Colonic mucosa (tissue), 4 donors: ENCODE measurements around the gene KRTAP5-3. TPM values are rescaled to one million over a fixed set of nuclear protein-coding genes. Genes with fewer than 3 reads are reported as not detected.

Experiments used
- DNase-seq: peaks from one replicate; pipeline ENCODE4 v3.0.0-alpha.2; 2020
- H3K27ac ChIP-seq: fragments of 200-600 bp; one replicate; pipeline ENCODE4 v1.8.0; 2021
- H3K27me3 ChIP-seq: fragments of 200-600 bp; one replicate; pipeline ENCODE4 v1.8.0; 2021
- H3K36me3 ChIP-seq: fragments of 200-600 bp; one replicate; pipeline ENCODE4 v1.8.0; 2021
- H3K4me1 ChIP-seq: fragments of 200-600 bp; one replicate; pipeline ENCODE4 v1.8.0; 2021; ENCODE audit warnings: mild to moderate bottlenecking
- H3K4me3 ChIP-seq: fragments of 200-600 bp; one replicate; pipeline ENCODE4 v1.8.0; 2021
- H3K9ac ChIP-seq, 2 donors: one replicate each; pipeline ENCODE4 v1.7.0; 2013; ENCODE audit warnings: control low read depth in 2 of 2, low read depth in 2 of 2, low read length in 2 of 2
- H3K9me3 ChIP-seq: fragments of 200-600 bp; one replicate; pipeline ENCODE4 v1.8.0; 2021
- intact Hi-C: fragments of 100-400 bp; cut with DNase I; formaldehyde crosslinking; loops from one replicate; pipeline ENCODE4 v1.14.1; 2022
- total RNA-seq, 2 donors: library from RNA; stranded (reverse); fragmentation: NEBNext Ultra II Directional in 1 of 2; extraction: Animal tissue kit (Norgen Biotek cat#: 25700) in 1 of 2; gene quantifications; one replicate each; pipeline ENCODE4 v1.2.1, GENCODE V29; 2021
- TF ChIP-seq, protein P1 (sequence below): fragments of 200-600 bp; IDR thresholded peaks from one replicate; pipeline ENCODE4 v1.8.0; 2022; ENCODE audit warnings: antibody characterized with exemption, mild to moderate bottlenecking
- donor health status: healthy.
- donor health status: DM: no; HTN: no; CAD: no.
- donor health status: DM: no; HTN: no; CAD: no.

KRTAP5-3 gene
- total RNA-seq, 2 donors from 2014 or later = not detected

DNA sequence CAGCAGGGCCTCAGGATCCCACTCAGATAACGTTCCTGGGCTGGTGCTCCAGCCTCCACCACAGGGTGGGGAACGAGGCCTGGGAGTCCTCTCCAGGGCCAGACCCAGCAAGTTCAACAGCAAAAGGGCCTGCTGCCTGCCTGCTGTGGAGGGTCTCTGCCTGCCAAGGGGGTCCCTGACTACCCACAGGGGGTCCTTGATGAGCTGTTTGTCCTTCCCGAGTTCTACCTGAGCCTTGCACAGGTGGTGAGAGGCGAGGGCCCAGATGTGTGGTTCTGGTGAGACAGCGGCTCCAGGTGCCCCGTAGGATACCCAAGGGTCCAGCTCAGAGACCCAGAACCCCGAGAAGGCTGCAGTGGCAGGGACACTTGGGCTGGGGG, 40.6 kb downstream of the KRTAP5-3 start:
- Histone ChIP-seq H3K36me3 (no peaks in the 10 kb centered on the region), H3K4me1 (peaks cover 7% of the 10 kb centered on the region), H3K27me3 (no peaks in the 10 kb centered on the region), H3K9ac (peak overlapping the region in 1 of 2 donors; percentile 34), H3K27ac (no peak overlapping the region), H3K4me3 (no peak overlapping the region), H3K9me3 (no peaks in the 10 kb centered on the region)
- TF ChIP-seq, protein P1, sequence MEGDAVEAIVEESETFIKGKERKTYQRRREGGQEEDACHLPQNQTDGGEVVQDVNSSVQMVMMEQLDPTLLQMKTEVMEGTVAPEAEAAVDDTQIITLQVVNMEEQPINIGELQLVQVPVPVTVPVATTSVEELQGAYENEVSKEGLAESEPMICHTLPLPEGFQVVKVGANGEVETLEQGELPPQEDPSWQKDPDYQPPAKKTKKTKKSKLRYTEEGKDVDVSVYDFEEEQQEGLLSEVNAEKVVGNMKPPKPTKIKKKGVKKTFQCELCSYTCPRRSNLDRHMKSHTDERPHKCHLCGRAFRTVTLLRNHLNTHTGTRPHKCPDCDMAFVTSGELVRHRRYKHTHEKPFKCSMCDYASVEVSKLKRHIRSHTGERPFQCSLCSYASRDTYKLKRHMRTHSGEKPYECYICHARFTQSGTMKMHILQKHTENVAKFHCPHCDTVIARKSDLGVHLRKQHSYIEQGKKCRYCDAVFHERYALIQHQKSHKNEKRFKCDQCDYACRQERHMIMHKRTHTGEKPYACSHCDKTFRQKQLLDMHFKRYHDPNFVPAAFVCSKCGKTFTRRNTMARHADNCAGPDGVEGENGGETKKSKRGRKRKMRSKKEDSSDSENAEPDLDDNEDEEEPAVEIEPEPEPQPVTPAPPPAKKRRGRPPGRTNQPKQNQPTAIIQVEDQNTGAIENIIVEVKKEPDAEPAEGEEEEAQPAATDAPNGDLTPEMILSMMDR = no peak
- no peak for DNase-seq
- intact Hi-C loops = no loop called here

DNA sequence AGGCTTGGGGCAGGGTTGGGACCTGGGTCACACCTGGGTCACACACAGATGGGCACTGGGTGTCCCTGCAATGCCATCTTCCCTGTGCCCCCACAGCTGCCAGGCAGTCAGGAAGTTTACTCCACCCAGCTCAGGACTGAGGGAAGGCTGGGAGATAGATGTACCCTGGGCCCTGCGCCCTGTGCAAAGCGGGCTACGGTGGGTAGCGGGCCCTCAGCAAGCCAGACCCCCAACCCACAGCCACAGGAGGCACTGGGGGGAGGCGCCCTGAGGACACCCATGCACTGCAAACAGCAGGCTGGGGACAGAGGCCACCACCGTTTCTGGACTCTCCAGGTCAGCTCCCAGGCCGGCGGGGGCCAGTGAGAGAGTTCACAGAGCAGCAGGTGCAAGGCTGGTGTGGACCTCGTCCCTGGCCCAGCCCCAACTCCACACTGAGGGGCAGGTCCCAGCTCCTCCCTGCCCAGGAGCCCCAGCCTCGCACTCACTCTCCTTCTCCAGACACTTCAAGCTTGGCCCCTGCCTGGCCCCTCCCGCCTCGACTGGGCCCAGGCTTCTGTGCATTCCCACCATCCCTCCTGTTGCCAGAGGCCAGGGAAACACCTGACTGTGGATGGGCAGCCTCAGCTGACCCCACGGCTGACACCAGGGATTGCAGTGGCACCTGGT, 41.1 kb downstream of the KRTAP5-3 start:
- peak; percentile 29 for DNase-seq
- Histone ChIP-seq H3K27me3 (no peaks in the 10 kb centered on the region), H3K4me1 (peaks cover 7% of the 10 kb centered on the region), H3K27ac (no peak overlapping the region), H3K9me3 (no peaks in the 10 kb centered on the region), H3K36me3 (no peaks in the 10 kb centered on the region), H3K9ac (peak overlapping the region in 1 of 2 donors; percentile 34), H3K4me3 (no peak overlapping the region)
- TF ChIP-seq, protein P1 = no peak
- intact Hi-C loops = no loop called here

DNA sequence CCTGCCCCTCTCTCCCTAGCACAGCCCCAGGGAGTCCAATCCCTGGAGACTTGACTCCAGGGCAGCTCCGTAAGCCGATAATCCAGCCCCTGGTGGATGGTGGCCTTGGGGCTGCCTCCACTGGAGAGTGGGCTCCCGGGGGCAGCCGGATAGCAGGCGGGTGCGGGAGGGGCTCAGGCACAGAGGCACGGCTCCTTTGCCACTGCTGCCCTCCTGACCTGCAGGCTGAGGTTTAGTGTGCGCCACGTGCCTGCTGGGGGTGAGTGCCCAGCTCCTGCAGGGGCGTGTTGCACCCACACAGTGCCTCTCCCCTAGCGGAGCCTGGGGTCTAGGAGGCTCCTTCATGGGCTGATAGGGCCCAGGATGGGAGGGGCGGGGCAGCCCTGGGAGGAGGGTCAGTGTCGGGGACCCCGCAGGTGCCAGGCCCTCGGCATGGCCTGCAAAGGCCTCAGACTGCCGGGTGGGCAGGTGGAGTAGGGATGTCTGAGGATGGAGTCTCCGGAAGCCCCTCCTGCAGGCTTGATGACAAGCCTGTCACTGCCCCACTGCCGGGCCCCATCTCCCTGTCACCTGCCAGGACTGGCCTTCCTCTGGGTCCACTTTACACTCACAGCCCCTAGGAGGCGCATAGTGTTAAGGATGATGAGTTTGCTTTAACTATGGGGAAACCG, 41.7 kb downstream of the KRTAP5-3 start:
- Histone ChIP-seq H3K36me3 (no peaks in the 10 kb centered on the region), H3K27me3 (no peaks in the 10 kb centered on the region), H3K9ac (no peak overlapping the region), H3K4me3 (no peak overlapping the region), H3K9me3 (no peaks in the 10 kb centered on the region), H3K27ac (no peak overlapping the region), H3K4me1 (peaks cover 7% of the 10 kb centered on the region)
- TF ChIP-seq, protein P1 = no peak
- intact Hi-C loops = no loop called here
- no peak for DNase-seq

DNA sequence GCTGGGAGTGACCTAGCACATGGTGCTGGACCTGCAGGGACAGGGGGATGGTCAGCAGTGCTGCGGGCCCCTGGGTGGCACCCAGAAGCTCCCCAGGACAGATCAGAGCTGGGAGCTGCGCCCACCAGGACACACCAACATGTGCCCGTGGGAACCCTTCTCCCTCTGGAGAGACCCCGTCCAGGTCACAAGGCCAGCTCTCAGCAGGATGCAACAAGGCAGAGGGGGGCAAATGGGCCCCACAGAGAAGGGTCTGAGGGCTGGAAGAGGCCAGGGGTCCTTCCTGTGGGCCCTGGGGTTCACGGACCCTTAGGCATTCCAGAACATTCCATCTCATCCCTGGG, 42.4 kb downstream of the KRTAP5-3 start:
- no peak for DNase-seq
- Histone ChIP-seq H3K9me3 (no peaks in the 10 kb centered on the region), H3K4me3 (no peak overlapping the region), H3K9ac (no peak overlapping the region), H3K36me3 (no peaks in the 10 kb centered on the region), H3K4me1 (peaks cover 7% of the 10 kb centered on the region), H3K27me3 (no peaks in the 10 kb centered on the region), H3K27ac (no peak overlapping the region)
- TF ChIP-seq, protein P1 = no peak
- intact Hi-C loops = no loop called here

DNA sequence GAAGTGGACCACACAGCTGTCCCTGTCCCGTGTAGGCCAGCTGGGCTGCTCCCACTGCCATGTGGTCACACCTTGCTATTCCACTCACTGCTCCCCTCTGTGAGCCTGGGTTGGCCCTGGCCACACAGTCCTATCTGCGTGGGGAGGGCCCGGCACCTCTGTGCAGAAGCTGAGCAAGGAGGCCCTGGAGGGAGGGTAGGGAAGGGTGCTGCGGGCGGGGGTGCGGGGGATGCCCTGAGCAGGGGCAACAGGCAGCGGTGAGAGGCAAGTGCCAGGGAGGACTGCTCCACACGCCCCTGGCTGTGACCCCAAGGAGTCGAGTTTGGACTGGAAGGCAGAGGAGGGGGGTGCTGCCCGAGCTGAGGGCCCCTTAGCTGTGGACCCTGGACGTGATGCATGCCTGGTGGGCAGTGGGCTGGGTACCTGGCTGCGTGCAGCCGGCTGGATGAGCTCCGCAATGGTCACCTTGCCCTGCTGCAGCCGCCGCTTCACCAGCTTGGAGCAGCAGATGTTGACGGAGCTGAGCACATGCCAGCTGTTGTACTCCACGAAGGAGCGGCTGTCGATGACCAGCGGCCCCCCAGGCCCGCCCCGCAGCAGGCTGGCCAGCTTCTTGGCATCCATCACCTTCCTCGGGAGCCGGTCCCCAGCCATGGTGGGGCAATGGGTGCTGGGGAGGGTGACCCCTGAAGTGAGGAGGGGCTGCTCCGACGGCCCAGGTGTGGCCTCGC, 42.9 kb downstream of the KRTAP5-3 start:
- TF ChIP-seq, protein P1 = no peak
- peak overlapping the region in 1 of 2 donors; percentile 61 for H3K9ac ChIP-seq
- no peak for DNase-seq
- H3K4me1 ChIP-seq = peaks cover 7% of the 10 kb centered on the region
- intact Hi-C loops = no loop called here
- H3K27ac ChIP-seq = no peak overlapping the region
- H3K36me3 ChIP-seq = no peaks in the 10 kb centered on the region
- H3K4me3 ChIP-seq = no peak overlapping the region
- no peaks in the 10 kb centered on the region for H3K27me3 ChIP-seq
- H3K9me3 ChIP-seq = no peaks in the 10 kb centered on the region
